HG03159 (cell line): ENCODE results near the gene GPR45.
A peak's percentile ranks its signal among the peaks of the same experiment; 100 is the strongest.
"Not testable (repeated sequence)": the region's sequence is repeated elsewhere in the genome, so short reads cannot be mapped to it uniquely, and the experiment has no call there.

Experiments
- ATAC-seq: cut with Tn5 transposase; IDR thresholded peaks from one replicate; pipeline ENCODE4 v1.9.1; 2021; ENCODE audit warnings: mild to moderate bottlenecking, moderate library complexity; ENCODE audit not compliant: unreplicated experiment

Gene GPR45

GRCh38 chr2:105241443-105241842 is at the start of gene GPR45:
Gene GPR45 (plus strand): TSS chr2:105241743. CDS start chr2:105241859, 116 bp downstream.
- no peak for ATAC-seq

- no peak for ATAC-seq
Observed at GRCh38 chr2:105194022-105194675, 47.4 kb upstream of the GPR45 start.

GRCh38 chr2:105196651-105197050 is 44.9 kb upstream of the GPR45 start:
- ATAC-seq: no peak

GRCh38 chr2:105215586-105216192 is 25.9 kb upstream of the GPR45 start:
- ATAC-seq: no peak

GRCh38 chr2:105220604-105221003 is 20.9 kb upstream of the GPR45 start:
- no peak for ATAC-seq

- ATAC-seq: no peak
Observed at GRCh38 chr2:105224444-105224843, 17.1 kb upstream of the GPR45 start.

- ATAC-seq: no peak
Observed at GRCh38 chr2:105231232-105231619, 10.3 kb upstream of the GPR45 start.

- peak; percentile 62 for ATAC-seq
Observed at GRCh38 chr2:105235388-105236059, 6.0 kb upstream of the GPR45 start.

GRCh38 chr2:105236060-105236424 is 5.5 kb upstream of the GPR45 start:
- no peak for ATAC-seq

GRCh38 chr2:105237045-105237765 is 4.3 kb upstream of the GPR45 start:
- ATAC-seq: no peak

- ATAC-seq: no peak
Observed at GRCh38 chr2:105238664-105239240, 2.8 kb upstream of the GPR45 start.

- ATAC-seq: no peak
Observed at GRCh38 chr2:105239924-105240323, 1.6 kb upstream of the GPR45 start.

GRCh38 chr2:105242286-105242993 is 897 bp downstream of the GPR45 start:
- no peak for ATAC-seq

- ATAC-seq: no peak
Observed at GRCh38 chr2:105243961-105244360, 2.4 kb downstream of the GPR45 start.

GRCh38 chr2:105244451-105244850 is 2.9 kb downstream of the GPR45 start:
- no peak for ATAC-seq

GRCh38 chr2:105248316-105249070 is 7.0 kb downstream of the GPR45 start:
- no peak for ATAC-seq

GRCh38 chr2:105249181-105249580 is 7.6 kb downstream of the GPR45 start:
- no peak for ATAC-seq

GRCh38 chr2:105249891-105250290 is 8.3 kb downstream of the GPR45 start:
- no peak for ATAC-seq

- ATAC-seq: not testable (repeated sequence)
Observed at GRCh38 chr2:105251016-105251648, 9.6 kb downstream of the GPR45 start.
